PC-3 (cell line): ENCODE data around the gene VASP.

Source experiments
- EZH2phosphoT487 ChIP-seq: fragments of 300-600 bp; sonication (generic); IDR thresholded peaks from 2 replicates; pipeline ENCODE4 v1.6.1; 2018; ENCODE audit warnings: mild to moderate bottlenecking, antibody characterized with exemption, low read length, borderline replicate concordance
- TF ChIP-seq, protein P1 (sequence below): fragments of 300-600 bp; sonication (generic); conservative IDR thresholded peaks from 2 replicates; pipeline ENCODE4 v1.5.1; 2017; ENCODE audit warnings: antibody characterized with exemption, low read depth, mild to moderate bottlenecking, low read length

DNA sequence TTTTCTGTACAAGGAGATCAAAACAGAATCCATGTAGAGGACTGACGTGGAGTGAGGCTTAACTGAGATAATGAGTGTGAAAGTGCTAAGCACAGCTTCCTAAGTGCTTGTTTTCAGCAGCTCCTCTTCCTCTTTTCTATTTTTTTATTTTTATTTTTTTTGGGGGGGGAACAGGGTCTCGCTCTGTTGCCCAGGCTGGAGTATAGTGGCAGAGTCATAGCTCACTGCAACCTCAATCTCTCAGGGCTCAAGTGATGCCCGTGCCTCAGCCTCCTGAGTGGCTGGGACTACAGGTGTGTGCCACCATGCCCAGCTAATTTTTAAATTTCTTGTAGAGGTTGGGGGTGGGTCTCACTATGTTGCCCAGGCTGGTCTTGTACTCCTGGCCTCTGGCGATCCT is 45.1 kb upstream of the VASP start:
- TF ChIP-seq, protein P1, sequence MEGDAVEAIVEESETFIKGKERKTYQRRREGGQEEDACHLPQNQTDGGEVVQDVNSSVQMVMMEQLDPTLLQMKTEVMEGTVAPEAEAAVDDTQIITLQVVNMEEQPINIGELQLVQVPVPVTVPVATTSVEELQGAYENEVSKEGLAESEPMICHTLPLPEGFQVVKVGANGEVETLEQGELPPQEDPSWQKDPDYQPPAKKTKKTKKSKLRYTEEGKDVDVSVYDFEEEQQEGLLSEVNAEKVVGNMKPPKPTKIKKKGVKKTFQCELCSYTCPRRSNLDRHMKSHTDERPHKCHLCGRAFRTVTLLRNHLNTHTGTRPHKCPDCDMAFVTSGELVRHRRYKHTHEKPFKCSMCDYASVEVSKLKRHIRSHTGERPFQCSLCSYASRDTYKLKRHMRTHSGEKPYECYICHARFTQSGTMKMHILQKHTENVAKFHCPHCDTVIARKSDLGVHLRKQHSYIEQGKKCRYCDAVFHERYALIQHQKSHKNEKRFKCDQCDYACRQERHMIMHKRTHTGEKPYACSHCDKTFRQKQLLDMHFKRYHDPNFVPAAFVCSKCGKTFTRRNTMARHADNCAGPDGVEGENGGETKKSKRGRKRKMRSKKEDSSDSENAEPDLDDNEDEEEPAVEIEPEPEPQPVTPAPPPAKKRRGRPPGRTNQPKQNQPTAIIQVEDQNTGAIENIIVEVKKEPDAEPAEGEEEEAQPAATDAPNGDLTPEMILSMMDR, result no peak
- no peak for TF ChIP-seq EZH2phosphoT487
